Colonic mucosa (tissue), 4 donors: Measurements from ENCODE around the gene GPR156. TPM values are rescaled to one million over a fixed set of nuclear protein-coding genes. Genes with fewer than 3 reads are reported as not detected.

ENCODE experiments used
- DNase-seq: peaks from one replicate; pipeline ENCODE4 v3.0.0-alpha.2; 2020
- H3K27ac ChIP-seq: fragments of 200-600 bp; one replicate; pipeline ENCODE4 v1.8.0; 2021
- H3K27me3 ChIP-seq: fragments of 200-600 bp; one replicate; pipeline ENCODE4 v1.8.0; 2021
- H3K36me3 ChIP-seq: fragments of 200-600 bp; one replicate; pipeline ENCODE4 v1.8.0; 2021
- H3K4me1 ChIP-seq: fragments of 200-600 bp; one replicate; pipeline ENCODE4 v1.8.0; 2021; ENCODE audit warnings: mild to moderate bottlenecking
- H3K4me3 ChIP-seq: fragments of 200-600 bp; one replicate; pipeline ENCODE4 v1.8.0; 2021
- H3K9ac ChIP-seq, 2 donors: one replicate each; pipeline ENCODE4 v1.7.0; 2013; ENCODE audit warnings: control low read depth in 2 of 2, low read depth in 2 of 2, low read length in 2 of 2
- H3K9me3 ChIP-seq: fragments of 200-600 bp; one replicate; pipeline ENCODE4 v1.8.0; 2021
- intact Hi-C: fragments of 100-400 bp; cut with DNase I; formaldehyde crosslinking; loops from one replicate; pipeline ENCODE4 v1.14.1; 2022
- total RNA-seq, 2 donors: library from RNA; stranded (reverse); fragmentation: NEBNext Ultra II Directional in 1 of 2; extraction: Animal tissue kit (Norgen Biotek cat#: 25700) in 1 of 2; gene quantifications; one replicate each; pipeline ENCODE4 v1.2.1, GENCODE V29; 2021
- TF ChIP-seq, protein P1 (sequence below): fragments of 200-600 bp; IDR thresholded peaks from one replicate; pipeline ENCODE4 v1.8.0; 2022; ENCODE audit warnings: antibody characterized with exemption, mild to moderate bottlenecking
- donor health status: healthy.
- donor health status: DM: no; HTN: no; CAD: no.
- donor health status: DM: no; HTN: no; CAD: no.

Gene GPR156
- total RNA-seq, 2 donors from 2014 or later, result 0.07 TPM; not detected in 1

DNA sequence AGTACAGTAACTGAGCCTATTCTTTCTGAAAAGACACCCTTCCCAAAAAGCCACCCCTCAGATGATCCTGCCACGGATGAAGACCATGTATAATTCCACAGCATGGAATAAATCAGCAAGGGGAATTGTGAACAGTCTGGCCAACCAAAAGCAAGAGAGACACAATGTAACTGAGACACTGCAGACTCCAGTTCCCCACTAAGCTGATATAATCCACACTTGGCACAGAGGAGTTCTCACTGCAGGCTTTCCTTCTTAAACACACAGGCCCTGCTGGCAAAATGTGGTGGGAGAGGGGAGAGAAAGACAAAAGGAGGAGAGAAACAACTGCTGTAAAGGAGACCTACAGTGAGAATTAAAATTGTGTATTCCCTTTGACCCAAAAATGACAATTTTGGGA is 12.7 kb downstream of the GPR156 start:
- DNase-seq, result no peak
- TF ChIP-seq, protein P1, sequence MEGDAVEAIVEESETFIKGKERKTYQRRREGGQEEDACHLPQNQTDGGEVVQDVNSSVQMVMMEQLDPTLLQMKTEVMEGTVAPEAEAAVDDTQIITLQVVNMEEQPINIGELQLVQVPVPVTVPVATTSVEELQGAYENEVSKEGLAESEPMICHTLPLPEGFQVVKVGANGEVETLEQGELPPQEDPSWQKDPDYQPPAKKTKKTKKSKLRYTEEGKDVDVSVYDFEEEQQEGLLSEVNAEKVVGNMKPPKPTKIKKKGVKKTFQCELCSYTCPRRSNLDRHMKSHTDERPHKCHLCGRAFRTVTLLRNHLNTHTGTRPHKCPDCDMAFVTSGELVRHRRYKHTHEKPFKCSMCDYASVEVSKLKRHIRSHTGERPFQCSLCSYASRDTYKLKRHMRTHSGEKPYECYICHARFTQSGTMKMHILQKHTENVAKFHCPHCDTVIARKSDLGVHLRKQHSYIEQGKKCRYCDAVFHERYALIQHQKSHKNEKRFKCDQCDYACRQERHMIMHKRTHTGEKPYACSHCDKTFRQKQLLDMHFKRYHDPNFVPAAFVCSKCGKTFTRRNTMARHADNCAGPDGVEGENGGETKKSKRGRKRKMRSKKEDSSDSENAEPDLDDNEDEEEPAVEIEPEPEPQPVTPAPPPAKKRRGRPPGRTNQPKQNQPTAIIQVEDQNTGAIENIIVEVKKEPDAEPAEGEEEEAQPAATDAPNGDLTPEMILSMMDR, result no peak
- Histone ChIP-seq H3K9ac (no peak overlapping the region), H3K27me3 (no peaks in the 10 kb centered on the region), H3K9me3 (no peaks in the 10 kb centered on the region), H3K27ac (no peak overlapping the region), H3K4me3 (no peak overlapping the region), H3K36me3 (no peaks in the 10 kb centered on the region), H3K4me1 (no peaks in the 10 kb centered on the region)
- intact Hi-C loops, result no loop called here

DNA sequence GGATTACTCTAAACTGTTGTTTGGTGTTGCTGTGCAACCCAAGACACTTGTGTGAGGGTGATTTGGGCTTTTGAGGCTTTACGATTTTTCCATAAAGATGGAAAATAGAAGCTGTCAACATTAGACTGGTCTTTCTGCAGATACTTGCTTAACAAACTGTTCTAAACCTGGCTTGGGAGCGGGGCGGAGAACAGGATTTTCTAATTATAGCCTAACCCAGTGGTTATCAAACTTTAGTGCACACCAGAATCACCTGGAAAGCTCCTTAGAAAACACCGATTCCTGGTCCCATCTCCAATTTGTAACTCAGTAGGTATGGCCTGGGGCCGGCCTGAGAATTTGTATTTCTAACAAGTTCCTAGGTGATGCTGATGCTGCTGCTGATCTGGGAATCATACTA is 19.0 kb downstream of the GPR156 start:
- no peak overlapping the region for H3K9ac ChIP-seq
- H3K9me3 ChIP-seq, result no peaks in the 10 kb centered on the region
- no peak for DNase-seq

DNA sequence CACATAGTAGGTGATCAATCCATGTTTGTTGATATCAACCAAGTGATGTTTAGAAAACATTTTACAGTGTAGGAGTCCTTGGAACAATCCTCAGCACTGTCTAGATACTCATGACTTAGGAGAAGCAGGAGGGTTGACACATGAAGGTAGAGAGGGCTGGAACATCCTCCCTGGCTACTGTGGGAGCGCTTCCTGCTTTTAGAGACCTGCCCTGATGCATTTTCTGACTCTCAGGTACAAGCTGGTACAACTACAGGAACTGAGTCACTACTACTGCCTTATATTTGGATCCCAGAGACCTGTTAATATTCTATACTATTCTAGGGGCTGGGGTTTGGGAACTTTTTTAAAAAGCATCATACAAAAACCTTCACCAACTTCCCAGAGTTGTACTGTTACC is 20.1 kb downstream of the GPR156 start:
- TF ChIP-seq, protein P1, result no peak
- Histone ChIP-seq H3K4me1 (no peaks in the 10 kb centered on the region), H3K9ac (no peak overlapping the region), H3K36me3 (no peaks in the 10 kb centered on the region), H3K4me3 (no peak overlapping the region), H3K27me3 (no peaks in the 10 kb centered on the region), H3K9me3 (no peaks in the 10 kb centered on the region), H3K27ac (no peak overlapping the region)
- no peak for DNase-seq
- intact Hi-C loops, result no loop called here

More for the DNA sequence above, 19.0 kb downstream of the GPR156 start:
- no peak overlapping the region for H3K4me3 ChIP-seq
- H3K27ac ChIP-seq, result no peak overlapping the region
- TF ChIP-seq, protein P1, result no peak
- H3K4me1 ChIP-seq, result no peaks in the 10 kb centered on the region
- intact Hi-C loops, result no loop called here
- no peaks in the 10 kb centered on the region for H3K36me3 ChIP-seq
- no peaks in the 10 kb centered on the region for H3K27me3 ChIP-seq

DNA sequence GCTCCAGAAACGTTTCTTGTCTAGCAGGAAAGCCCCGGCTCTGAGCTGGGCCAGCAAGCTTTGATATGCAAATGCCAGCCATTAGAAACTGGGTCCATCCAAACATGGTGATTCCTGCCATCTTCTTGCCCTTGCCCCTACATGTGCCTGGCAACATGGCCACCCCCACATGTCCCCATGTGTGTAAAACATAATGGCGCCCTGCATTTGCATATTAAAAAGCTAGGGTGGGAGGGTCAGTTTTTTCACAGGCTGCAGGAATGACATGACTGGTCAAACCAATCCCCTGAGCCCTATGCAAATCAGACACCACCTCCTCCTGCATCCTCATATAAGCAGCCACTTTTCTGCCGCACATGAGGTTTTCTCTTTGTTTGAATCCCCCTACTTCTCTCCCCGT is 21.2 kb downstream of the GPR156 start:
- Histone ChIP-seq H3K27me3 (no peaks in the 10 kb centered on the region), H3K27ac (no peak overlapping the region), H3K9me3 (no peaks in the 10 kb centered on the region), H3K36me3 (no peaks in the 10 kb centered on the region), H3K9ac (no peak overlapping the region), H3K4me1 (no peaks in the 10 kb centered on the region), H3K4me3 (no peak overlapping the region)
- no peak for DNase-seq
- TF ChIP-seq, protein P1, result no peak
- intact Hi-C loops, result no loop called here

DNA sequence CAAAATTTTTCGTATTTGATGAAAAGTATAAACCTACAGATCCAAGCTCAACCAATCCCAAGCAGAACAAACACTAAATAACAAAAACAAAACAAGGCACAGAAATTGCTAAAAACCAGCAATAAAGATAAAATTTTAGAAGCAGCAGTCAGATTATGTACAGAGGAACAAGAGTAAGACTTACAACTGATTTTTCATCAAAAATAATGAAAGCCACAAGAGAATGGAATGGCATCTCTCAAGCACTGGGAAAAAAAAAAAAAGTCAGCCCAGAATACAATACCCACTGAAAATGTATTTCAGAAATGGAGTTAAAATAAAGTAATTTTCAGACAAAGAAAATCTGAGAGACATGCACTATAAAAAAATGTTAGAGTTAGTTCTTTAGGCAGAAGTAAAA is 27.0 kb downstream of the GPR156 start:
- Histone ChIP-seq H3K27ac (no peak overlapping the region), H3K4me1 (no peaks in the 10 kb centered on the region), H3K4me3 (no peak overlapping the region), H3K9ac (no peak overlapping the region), H3K27me3 (no peaks in the 10 kb centered on the region), H3K9me3 (no peaks in the 10 kb centered on the region), H3K36me3 (no peaks in the 10 kb centered on the region)
- TF ChIP-seq, protein P1, result no peak
- intact Hi-C loops, result no loop called here
- no peak for DNase-seq

DNA sequence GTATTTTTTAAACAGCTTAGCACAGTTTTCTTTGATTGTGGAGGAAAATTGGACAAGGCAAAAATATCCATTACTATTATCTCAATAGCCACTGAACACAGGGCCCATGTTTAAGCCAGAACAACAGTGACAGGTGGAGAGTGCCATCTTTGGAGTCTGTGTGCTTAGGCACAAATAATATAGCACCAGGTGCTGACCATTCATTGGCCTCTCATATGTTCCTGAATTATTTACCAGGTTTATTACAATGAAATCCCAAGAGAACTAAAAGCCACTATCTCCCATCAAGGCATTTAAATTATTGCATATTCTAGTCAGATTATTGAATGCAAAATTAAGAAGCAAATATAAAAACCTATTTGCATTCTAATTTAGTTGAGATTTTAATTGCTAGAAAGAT is 39.6 kb downstream of the GPR156 start:
- Histone ChIP-seq H3K9ac (no peak overlapping the region), H3K27me3 (no peaks in the 10 kb centered on the region), H3K4me3 (no peak overlapping the region), H3K36me3 (no peaks in the 10 kb centered on the region), H3K4me1 (no peaks in the 10 kb centered on the region), H3K9me3 (no peaks in the 10 kb centered on the region), H3K27ac (no peak overlapping the region)
- no peak for DNase-seq
- intact Hi-C loops, result loop anchor here (2.0 to 10.0 kb wide), 3 partner anchors 169 to 549 kb away; no protein-coding TSS in a partner anchor
- TF ChIP-seq, protein P1, result no peak
